Stimulated activated CD8-positive, alpha-beta memory T cell treated with anti-CD3 and anti-CD28 coated beads, Interleukin-4, amount 100 ng/mL, for 1 hour (primary cell): ENCODE measurements around the gene MBLAC2.

Experiments used
- DNase-seq, 2 donors: peaks; one replicate each; pipeline ENCODE4 v3.0.0-alpha.2; 2020; ENCODE audit warnings: low read depth in 2 of 2, low spot score in 1 of 2

The MBLAC2 gene

GRCh38 chr5:90474235-90475107, at the start of gene MBLAC2, which contains the start of gene POLR3G:
TSS of gene MBLAC2 (minus strand) at chr5:90474771. CDS start at chr5:90474292, 479 bp downstream.
TSS of gene POLR3G (plus strand) at chr5:90474864. CDS start at chr5:90485568, 10,704 bp downstream.
- peak; percentile 86 to 89 for DNase-seq

DNA sequence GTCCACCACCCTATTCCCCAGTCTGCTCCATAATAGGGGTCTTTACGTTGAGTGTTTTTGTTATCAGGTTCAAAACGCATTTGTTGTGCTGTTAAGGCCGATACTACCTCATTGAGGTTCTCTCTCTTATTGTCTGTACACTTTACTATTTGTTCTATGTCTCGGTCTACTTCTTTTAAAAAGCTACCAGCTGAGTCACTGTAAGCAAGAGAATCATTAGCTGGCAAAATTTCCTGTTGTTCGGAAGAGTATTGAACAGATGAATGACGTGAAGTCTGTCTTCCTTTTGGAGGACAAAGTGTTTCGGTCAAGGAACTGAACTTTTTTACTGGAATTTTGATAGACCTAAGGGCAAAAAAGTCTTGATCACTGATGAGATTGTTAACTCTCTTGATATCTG, 44.5 kb upstream of the MBLAC2 start:
- DNase-seq, result no peak

- DNase-seq, result no peak
Measured at GRCh38 chr5:90518661-90519060, 44.1 kb upstream of the MBLAC2 start.

DNA sequence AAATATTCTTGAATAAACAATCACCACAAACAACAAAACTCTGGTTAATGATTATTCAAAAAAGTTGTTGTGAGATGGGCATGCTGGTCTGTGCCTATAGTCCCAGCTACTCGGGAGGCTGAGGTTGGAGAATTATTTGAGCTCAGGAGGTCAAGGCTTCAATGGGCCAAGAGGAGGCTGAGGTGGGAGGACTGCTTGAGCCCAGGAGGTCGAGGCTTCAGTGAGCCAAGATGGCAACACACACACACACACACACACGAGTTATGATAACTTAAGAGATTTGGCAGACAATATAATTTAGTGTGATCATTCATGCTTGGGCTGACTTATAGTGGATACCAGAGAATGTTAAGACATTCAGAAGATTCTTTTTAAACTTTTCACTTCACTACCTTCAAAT, 39.9 kb upstream of the MBLAC2 start:
- no peak for DNase-seq

GRCh38 chr5:90510438-90510837, 35.9 kb upstream of the MBLAC2 start:
- no peak for DNase-seq

DNA sequence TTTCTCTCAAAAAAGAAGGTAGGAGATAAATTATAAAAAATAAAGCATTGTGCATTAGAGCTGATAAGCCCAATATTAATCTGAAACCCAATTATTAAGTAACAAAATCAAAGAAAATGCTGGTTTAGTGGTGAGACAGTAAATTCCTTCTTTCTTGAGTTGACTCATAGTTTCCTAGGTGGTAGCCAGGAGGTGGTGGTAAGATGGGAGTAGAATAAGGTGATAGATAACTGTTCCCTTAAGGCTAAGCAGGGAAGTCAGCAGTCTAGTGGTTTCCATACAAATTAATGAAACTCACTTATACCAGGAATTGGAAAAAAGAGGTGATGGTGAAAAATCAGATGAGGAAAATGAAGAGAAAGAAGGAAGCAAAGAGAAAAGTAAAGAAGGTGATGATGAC, 31.6 kb upstream of the MBLAC2 start:
- no peak for DNase-seq

- DNase-seq, result no peak
Measured at GRCh38 chr5:90504743-90505142, 30.2 kb upstream of the MBLAC2 start.

GRCh38 chr5:90503596-90503995, 29.0 kb upstream of the MBLAC2 start:
- no peak for DNase-seq

- no peak for DNase-seq
Measured at GRCh38 chr5:90495146-90495545, 20.6 kb upstream of the MBLAC2 start.

DNA sequence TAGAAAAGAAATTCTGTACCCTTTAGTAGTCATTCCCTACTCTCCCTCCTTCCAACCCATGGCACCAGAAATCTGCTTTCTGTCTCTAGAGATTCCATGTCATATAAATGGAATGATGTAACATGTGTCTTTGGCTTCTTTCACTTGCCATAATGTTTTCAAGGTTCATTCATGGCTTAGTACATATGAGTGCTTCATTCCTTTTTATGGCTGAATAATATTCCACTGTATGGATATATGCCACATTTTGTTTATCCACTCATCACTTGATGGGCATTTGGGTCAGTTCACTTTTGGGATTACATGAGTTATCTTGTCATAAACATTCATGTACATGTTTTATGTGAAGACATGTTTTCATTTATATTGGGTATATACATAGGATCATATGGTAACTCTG, 19.5 kb upstream of the MBLAC2 start:
- DNase-seq, result no peak

DNA sequence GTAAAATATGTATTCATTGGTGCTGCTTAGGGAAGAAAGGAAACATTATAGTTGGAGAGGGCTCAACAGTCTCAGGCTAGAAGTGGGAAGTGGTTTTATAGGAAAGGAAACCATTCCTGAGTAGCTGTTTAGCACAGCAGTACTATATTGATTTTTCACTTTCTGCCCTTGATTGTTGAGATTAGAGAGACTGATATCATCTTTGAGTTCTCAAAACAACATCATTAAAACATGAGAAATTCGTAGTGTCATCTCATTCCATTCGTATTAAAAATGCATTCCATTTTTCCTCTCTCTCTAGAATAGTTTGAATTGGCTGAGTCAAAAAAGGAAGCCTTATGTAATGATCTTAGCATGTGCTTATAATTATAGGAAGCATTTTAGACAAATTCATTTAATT, 14.2 kb upstream of the MBLAC2 start:
- DNase-seq, result no peak

DNA sequence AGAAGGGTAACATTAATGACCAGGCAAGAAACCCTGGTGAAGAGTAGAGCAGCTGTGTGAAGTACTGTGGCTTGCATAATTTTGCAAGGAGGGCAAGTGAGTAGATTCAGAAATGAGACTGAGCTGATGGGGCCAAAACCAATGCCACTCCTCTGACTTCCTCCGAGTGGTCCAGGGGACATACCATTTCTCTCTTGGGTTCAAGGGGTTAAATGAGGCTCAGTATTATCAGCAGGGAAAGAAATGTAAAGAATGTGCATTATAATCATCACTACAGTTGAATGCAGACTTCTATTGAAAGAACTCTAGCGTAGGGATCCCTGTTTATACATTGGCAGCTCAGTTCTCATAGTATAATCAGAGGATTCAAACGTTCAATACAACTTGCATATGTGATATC, 10.0 kb upstream of the MBLAC2 start:
- DNase-seq, result no peak

DNA sequence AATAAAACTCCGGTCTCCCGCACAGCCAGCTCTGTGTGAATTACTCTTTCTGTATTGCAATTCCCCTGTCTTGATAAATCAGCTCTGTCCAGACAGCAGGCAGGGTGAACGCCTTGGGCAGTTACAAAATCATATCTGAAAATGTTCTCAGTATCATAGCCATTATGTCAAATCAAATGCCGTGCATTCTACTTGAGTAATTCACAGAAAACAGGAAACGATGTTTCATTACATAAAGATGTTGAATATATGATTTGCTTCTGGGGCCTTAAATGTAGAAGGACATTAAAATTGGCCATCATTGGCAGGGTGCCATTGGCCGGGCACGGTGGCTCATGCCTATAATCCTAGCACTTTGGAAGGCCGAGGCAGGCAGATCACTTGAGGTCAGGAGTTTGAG, 8.6 kb upstream of the MBLAC2 start:
- DNase-seq, result no peak

DNA sequence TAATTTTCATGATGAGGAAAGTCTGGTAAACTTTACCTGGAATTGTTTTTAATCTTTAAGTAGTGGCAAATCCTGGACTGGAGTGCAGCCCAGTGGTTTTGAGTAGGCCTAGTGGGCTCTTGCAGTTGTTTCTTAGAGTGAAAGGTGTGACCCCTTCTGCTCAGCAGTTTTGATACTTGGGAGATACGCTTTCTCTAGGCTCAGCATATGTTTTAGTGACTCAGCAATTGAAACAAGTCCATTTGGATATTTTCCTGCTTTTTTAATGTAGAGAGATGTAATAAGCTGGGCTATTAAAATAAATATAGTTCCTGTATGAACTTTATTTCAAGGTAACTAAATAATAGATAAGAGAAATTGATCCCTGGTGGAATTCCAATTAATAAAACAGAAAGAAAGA, 6.1 kb upstream of the MBLAC2 start:
- no peak for DNase-seq

GRCh38 chr5:90479611-90480385, 5.2 kb upstream of the MBLAC2 start:
- no peak for DNase-seq

DNA sequence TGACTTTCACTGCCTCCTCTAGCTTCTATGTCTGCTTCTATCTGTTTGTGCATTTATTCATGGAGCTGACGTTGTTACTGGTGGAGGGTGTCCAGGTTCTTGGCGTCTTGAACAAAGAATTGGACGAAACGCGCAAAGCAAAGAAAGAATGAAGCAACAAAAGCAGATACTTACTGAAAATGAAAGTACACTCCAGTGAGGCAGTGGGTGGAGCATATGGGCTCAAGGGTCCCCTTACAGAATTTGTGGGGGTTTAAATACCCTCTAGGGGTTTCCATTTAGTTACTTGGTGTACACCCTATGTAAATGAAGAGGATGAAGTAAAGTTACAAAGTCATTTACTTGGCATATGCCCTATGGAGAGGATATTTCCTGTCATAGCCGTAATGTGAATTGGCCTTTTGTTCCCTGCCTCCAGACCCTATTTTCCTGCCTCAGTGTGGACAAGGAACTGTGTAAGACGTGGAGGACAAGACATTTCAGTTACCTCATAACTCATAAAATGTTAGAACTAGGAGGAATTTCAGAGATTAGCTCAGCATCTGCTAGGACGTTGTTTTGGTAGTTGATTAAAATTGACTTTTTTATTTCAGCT, 3.1 kb upstream of the MBLAC2 start:
- DNase-seq, result no peak

DNA sequence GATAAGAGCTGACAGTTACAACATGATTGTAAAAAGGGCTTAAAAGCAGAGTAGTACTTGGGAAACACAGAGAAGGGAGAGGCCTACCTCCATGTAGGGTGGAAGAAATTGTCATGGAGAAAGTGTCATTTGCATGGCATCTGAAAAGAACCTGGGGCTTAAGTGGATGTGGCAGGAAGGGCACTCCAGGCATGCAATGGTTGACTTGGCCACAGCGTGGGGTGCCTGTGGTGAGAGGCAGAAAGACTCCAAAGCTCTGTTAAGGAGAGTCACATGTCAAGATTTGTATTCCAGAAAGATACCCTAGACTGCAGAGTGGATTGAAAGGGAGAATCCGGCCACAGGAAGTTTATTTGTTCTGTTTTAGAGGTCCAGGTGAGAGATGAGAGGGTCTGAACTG, 2.5 kb upstream of the MBLAC2 start:
- DNase-seq, result no peak

DNA sequence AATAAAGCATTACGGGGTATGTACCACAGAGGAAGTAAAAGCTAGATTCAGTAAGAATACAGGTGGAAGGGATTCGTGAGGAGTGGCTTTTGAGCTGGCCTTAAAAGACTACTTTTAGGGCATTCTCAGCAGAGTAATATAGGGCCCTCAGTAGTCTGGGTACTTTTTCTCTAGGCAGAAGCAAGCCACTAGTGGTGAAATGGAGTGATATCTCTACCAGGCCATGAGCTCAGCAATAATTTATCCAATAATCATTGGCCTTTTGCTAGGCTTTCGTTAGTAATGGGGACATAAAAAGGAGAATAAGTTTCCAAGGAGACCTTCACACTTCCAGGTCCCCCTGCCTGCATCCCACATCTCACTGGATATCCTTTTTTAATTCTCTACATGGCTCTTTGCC, 1.8 kb upstream of the MBLAC2 start:
- DNase-seq, result no peak

GRCh38 chr5:90475436-90475980, 937 bp upstream of the MBLAC2 start:
- no peak for DNase-seq

DNA sequence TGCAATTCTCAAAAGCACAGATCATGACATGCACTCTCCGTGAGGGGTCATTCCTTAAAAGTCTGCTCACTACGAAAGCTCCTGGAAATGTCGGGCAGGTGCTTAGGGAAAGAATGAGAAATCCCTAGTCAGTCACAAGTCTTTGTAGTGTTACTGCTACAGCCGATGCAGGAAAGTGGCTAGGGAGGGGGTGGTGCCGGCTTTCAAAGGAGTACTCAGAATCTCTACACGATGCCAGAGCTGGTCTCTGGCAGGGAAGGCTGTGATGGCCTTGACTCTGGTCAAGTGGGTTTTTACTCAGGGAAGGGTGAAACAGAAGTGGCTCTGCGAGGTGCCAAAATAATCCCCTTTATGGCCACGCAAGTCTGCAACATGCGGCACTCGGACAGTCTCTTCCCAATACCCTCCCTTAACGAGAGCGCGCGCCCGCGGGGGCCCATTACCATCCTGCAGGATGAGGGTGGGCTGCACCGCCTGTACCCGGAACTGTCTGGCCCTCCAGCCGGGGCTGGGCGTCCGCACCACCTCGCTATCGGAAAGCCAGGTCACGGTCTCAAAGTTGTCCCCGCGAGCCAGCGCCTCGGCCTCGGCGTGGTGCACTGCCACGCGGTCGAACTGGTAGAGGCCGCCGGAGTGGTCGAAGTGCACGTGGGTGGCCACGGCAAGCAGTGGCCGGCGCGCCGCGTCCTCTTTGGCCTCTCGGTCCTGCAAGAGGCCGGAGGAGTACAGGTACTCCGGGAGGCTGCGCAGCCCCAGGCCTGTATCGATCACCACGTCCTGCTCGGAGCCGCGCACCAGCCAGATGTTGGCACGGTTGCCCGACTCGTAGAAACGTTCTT, 956 bp downstream of the MBLAC2 start:
- DNase-seq, result no peak
